Ureter (tissue), 1 donor: ENCODE data around the gene PXDN. TPM values are rescaled to one million over a fixed set of nuclear protein-coding genes. Genes with fewer than 3 reads are reported as not detected.
"Not testable (repeated sequence)": the region's sequence is repeated elsewhere in the genome, so short reads cannot be mapped to it uniquely, and the experiment has no call there.

Experiments
- DNase-seq: peaks from one replicate; pipeline ENCODE4 v3.0.0-alpha.2; 2020; ENCODE audit warnings: low spot score
- total RNA-seq: library from RNA; stranded (reverse); gene quantifications from one replicate; pipeline ENCODE4 v1.2.4, GENCODE V29; 2023
- donor health status: DM: yes; HTN: yes; CAD: no.

PXDN gene
- total RNA-seq, 1 donor from 2014 or later: 20.2 TPM

GRCh38 chr2:1726558-1726957 is 17.8 kb downstream of the PXDN start:
- DNase-seq: no peak

- DNase-seq: not testable (repeated sequence)
Measured at GRCh38 chr2:1724351-1724750, 20.0 kb downstream of the PXDN start.

DNA sequence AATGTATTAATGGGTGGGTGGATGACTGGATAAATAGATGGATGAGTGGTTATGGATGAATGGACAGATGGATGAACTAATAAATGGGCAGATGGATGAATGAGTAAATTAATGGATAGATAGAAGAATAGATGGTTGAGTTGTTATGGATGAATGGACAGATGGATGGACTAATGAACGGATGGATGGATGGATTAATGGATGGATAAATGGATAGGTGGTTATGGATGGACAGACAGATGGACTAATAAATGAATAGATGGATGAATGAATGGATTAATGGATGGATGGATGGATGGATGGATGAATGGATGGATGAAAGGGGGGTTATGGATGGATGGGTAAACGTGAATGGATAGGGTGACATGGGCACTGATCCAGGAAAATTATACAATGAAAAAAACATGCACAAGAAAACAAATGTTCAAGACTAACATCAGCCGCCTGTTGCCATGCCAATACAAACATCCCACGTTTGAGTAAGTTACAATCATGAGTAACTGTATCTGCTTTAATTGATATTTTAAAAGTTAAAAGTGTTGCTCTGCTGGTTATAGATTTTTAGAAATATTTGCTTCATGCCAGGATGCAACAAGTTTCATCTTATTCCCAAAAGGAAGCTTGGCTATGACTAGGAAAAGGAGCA is 20.8 kb downstream of the PXDN start:
- no peak for DNase-seq

DNA sequence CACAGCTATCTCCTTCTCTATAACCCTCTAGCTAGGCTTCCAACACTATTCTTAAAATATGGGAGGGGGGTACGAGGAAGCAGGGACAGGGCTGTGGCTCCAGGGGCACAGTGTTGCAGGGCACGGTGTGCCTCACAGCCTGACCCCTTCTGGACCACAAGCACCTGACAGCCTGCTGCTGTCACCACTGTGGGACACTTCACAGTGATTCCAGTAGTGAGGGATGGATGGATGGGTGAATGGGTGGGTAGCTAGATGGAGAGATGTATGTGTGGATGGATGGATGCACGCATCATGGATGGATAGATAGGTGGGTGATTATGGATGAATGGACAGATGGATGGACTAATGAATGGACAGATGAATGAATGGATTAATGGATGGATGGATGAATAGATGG is 21.6 kb downstream of the PXDN start:
- DNase-seq: no peak

DNA sequence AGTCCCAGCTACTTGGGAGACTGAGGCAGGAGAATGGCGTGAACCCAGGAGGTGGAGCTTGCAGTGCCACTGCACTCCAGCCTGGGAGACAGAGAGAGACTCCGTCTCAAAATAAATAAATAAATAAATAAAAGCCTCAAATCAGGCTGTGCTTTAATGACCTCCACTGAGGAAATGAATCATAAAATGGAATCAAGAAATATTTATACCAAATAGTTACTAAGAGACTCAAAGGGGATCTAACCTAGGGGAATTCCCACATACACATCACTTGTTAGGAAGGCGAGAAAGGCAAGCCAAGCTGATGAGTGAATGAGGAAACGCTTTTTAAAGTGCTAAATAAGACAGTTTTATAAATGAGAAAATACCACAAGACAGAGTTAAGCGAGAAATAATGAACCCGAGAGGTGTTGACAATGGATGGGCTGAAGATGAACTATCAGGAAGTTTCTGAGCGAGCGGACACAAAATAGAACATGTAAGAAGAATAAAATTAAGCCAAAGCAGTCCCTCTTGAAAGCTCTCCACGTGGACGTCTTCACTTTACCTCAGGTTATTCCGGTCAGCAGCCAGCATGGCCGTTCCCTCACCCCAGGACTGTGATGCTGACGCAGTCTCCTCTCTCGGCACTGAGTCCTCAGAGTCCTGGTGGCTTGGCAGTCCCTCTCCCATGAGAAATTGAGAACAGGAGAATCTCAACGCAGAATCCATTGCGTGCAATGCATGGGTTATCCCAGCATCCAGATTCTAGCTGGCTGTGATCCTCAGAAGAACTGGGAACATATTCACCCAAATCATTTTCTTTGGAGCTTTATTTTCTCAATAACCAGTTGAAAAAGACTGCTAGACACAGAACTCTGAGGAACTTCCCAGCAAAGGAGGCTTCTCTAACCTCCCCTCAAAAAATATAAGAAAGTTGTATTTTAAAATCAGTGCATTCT is 22.3 kb downstream of the PXDN start:
- DNase-seq: peak; percentile 17

DNA sequence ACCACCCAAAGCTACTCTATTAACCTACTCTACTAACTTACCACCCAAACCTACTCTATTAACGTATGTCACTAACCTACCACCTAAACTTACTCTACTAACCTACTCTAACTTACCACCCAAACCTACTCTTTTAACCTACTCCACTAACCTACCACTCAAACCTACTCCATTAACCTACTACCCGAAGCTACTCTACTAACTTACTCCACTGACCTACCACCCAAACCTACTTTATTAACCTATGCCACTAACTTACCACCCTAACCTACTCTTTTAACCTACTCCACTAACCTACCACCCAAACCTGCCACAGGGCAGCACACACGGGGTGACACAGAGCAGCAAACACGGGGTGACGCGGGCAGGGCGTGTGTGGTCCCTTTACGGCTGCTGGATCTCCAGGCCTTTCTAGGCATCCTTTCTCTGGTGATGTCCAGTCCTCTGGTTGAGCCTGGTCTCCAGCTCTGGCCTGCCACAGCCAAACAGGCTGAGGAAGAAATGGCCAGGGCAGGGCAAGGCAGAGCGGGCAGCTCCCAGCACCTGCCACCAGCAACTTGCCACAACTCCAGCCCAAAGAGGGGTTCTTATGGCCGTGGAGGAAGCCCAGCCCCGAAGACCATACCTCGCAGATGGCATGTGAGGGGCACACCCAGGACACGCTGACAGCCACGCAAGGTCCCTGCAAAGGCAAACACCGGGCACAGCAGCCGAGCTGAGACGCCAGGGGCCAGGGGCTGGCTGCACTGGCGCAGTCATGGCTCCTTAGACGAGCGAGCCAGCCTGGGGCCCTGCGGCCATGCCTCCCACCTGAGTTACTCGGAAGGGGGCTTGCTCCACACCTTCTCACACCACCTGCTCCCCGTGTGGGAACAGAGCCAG is 25.7 kb downstream of the PXDN start:
- DNase-seq: peak; percentile 35

DNA sequence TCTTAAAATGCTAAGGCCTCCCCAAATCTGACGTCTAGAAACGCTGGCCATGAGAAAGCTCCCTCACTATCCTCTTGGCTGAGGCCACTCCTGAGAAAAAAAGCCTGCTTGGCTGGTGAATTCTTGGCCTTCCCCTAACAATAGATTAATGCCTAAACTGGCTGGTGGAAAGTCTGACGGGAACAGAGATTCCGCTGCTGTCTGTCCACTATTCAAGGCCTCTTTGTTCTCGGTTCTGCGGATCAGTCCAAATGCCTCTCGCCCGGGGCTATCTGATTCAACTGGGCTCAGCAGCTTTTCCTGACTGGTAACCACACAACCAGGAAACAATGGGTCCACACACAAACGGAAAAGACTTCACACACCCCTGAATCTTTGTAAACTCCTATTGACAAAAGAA is 27.2 kb downstream of the PXDN start:
- DNase-seq: peak; percentile 45

DNA sequence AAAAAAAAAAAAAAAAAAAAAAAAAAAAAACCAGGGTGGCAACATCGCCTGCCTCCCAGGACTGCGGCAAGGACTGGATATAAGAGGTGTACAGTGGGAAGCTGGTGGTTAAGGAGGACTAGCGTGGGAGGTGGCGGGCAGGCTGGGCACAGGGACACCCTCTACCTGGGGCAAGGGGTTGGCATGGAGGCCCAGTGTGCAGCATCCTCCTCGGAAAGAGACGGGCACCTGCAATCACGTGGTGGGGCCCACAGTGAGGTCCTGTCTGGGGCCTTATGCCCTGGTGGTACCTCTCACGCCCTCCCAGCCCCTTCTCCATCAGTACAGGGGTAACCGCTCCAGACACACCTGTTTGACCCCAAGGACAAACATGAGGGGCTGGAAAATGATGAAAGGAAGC is 27.9 kb downstream of the PXDN start:
- peak; percentile 35 for DNase-seq

DNA sequence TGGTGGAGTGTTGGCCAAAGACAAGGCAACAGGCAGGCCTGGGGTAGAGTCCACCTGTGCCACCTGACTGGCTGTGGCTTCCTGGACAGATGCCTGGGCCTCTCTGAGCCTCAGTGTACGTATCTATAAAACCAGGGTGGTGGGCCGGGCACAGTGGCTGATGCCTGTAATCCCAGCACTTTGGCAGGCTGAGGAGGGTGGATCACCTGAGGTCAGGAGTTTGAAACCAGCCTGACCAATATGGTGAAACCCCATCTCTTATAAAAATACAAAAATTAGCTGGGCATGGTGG is 28.4 kb downstream of the PXDN start:
- peak; percentile 28 for DNase-seq

DNA sequence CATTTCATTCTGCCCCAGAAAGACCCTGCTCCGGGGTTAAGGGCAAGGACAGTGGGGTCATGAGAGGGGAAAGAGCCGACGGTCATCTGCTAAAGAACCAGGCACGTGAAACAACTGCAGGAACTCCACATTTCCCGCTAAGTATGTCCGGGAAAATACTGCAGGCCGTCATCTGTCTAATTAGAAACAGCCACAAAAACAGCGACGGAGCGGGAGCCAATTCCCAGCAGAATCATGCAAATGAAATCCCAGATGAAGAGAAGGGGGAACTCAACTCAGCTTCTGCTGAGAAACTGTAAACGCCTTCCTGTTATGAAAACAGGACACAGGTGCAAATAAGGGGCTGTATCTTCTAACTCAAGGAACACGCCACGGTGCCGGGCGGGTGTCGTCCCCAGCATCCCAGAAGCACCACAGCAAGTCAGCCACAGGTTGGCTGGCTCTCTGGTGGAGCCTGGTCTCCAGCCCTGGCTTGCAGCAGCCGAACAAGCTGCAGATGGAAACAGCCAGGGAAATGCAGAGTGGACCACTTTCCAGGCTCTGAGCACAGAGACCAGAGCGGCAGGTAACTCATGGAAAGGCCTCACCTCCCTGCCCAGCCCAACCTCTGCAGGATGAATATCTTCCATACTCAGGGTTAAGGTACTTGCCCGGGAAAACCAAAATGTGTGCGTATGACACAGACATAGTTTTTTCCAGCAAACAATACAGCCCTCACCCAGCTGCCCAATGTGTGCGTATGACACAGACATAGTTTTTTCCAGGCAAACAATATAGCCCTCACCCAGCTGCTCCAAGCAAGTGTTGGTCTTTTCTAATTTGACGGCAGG is 28.9 kb downstream of the PXDN start:
- peak; percentile 39 for DNase-seq

DNA sequence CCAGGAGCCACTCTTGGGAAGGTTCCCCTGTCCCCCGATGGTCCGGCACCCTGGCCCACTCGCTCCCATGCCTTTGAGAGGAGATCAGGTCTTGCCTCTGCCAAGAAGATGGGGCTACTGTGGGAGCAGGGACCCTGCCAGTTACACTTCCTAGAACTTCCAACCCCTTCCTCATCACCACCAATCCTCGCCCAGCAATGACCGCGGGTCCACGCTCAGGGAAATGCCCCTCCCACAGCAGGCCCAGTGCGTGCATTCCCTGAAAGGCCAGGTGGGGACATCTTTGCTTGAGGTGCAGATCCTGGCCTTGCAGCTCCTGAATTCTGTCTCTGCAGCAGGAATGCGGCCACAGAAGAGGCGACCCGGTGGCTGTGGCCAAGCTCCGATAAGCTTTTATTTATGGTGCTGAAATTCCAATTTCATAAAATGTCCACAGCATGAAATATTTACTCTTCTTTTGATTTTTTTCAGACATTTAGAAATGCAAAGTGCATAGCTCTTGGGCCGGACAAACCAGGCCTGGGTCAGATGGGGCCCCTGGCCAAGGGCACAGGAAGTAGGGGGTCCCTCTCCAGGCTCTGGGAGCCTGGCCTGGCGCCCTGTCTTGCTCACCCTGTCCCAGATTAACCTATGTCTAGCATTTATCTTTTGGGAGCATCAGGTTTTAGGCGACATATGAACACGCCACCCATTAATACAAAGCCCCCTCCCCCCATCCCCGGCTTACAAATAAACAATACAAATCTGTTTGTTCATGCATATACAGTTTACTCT is 29.8 kb downstream of the PXDN start:
- DNase-seq: peak; percentile 36

DNA sequence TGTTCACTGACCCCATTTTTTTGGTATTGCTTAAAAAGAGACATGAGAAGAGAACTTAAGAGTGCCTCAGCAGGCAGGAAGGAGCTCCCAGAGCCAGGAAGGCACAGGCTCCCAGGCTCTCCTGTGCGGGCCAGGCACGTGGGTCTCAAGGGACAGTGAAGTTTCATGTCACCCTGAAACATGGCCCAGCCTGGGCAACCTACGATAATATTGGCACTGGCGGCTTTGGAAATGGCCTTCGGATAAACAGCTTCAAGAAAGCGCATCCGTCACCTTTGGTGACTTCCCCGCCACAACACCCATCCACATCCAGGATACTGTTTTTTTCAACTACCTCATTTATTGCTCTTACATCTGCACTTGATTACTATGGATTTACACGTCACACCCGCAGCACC is 30.5 kb downstream of the PXDN start:
- DNase-seq: peak; percentile 41

DNA sequence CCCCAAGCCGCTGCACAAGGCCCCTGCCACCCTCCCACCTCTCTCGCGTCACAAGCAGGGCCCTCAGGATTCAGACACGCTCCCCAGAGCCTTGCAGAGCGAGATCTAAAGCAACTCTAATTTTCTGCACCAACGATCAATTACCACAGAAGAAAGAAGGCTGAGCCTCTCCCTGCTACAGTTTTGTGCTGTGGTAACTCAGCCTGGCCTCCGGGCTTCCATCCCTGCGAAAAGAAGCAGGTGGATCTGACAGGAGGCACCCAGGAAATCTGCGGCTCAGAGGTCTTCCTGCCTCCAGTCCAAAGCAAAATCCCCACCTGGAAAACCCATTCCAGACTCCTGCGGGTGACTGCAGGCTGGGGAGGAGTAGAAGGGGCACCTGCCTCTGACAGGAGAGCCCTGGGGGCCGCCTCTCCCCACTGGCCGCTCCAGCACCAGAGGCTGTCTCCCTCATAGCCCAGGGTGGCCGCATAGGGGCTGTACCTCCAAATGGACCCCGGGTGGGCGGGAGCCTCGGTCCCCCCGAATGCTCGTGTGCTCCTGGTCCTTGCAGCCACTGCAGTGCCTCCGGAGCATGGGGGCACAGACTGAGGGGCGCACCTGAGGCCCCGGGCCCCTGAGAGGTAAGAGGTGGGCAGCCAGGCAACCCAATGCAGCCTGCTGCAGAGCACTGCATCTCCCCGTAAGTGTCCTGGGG is 31.0 kb downstream of the PXDN start:
- DNase-seq: peak; percentile 28

- DNase-seq: no peak
Measured at GRCh38 chr2:1709946-1710560, 34.3 kb downstream of the PXDN start.

DNA sequence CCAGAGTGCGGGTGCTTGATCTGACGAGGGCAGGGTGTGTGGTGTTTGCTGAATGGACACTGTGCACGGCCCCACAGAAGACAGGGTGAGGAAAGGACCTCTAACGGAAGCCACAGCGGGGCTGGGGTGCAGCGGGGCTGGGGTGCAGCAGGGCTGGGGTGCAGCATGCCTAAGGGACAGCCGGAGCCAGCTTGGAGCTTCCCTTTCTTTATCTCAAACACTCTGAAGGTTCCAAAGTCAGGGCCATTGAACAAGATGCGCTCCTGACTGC is 35.0 kb downstream of the PXDN start:
- peak; percentile 40 for DNase-seq

GRCh38 chr2:1708476-1709334 is 35.6 kb downstream of the PXDN start:
- DNase-seq: peak; percentile 42

DNA sequence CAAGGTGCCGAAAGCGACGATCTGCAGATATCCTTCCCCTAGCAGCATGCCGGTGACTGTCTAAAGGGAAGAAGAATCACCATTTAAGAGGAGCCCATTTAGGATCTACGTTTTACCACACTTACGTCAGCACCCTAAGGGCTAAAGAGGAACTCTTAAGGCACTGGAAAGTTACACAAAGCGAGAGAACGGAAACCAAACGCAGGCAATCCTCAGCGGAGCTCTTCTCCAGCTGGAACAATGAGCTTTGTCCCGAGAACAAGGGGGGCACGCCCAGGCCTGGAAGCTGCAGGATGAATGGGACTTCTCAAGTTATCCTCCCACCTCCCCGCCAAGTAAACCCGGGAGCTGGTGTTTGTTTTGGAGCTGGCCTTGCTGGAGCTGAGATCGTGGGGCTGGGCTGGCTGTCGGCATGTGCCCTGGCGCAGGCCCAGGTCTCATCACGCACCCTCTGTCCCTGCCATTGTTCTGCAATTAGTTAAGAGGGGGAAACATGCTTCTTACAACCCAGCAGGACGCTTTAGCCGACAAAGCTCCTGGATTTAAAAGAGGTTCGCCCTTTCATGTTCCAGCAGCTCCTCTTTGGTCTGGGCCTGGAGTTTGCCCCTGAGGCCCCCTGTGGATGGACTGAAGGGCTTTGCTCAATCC is 36.4 kb downstream of the PXDN start:
- peak; percentile 48 for DNase-seq

DNA sequence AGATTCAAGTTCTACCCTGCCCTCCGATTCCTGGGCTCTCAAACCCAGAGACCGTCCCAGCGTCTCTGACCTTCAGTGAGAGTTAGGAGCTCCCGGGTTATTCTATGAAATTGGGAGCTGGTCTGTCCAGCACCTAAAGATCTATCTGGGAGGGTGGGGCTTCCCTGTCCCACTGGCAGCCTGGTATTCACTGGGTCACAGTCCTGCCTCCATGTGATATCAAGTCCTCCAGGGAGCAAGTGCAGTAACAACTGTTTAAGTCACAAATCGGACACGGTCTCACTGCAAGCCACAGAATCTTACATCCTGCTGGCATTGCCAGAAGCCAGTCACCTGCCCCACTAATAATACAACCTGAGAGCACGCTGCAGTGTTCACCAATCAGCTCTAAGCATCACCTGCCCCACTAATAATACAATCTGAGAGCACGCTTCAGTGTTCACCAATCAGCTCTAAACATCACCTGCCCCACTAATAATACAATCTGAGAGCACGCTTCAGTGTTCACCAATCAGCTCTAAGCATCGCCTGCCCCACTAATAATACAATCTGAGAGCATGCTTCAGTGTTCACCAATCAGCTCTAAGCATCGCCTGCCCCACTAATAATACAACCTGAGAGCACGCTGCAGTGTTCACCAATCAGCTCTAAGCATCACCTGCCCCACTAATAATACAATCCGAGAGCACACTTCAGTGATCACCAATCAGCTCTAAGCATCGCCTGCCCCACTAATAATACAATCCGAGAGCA is 38.0 kb downstream of the PXDN start:
- peak; percentile 18 for DNase-seq
